Loucy (cell line): ENCODE data around the gene IPPK.
"Not testable (repeated sequence)": the region's sequence is repeated elsewhere in the genome, so short reads cannot be mapped to it uniquely, and the experiment has no call there.

Experiments used
- EZH2phosphoT487 ChIP-seq: fragments of 200-600 bp; IDR thresholded peaks from 2 replicates; pipeline ENCODE4 v1.6.1; 2018; ENCODE audit warnings: antibody characterized with exemption, mild to moderate bottlenecking, moderate library complexity, borderline replicate concordance
- TF ChIP-seq, protein P1 (sequence below): fragments of 200-600 bp; sonication (generic); conservative IDR thresholded peaks from 2 replicates; pipeline ENCODE4 v1.5.1; 2014; ENCODE audit warnings: mild to moderate bottlenecking, antibody characterized with exemption, low read length

DNA sequence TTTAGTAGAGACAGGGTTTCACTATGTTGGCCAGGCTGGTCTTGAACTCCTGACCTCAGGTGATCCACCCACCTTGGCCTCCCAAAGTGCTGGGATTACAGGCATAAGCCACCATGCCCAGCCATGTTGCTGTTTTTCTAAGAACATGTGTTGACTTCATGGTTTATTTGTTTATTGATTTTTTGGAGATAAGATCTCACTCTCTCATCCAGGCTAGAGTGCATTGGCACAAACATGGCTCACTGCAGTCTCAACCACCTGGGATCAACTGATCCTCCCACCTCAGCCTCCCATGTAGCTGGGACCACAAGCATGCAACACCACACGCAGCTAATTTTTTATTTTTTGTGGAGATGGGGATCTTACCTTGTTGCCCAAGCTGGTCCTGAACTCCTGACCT is 74.9 kb downstream of the IPPK start:
- TF ChIP-seq, protein P1, sequence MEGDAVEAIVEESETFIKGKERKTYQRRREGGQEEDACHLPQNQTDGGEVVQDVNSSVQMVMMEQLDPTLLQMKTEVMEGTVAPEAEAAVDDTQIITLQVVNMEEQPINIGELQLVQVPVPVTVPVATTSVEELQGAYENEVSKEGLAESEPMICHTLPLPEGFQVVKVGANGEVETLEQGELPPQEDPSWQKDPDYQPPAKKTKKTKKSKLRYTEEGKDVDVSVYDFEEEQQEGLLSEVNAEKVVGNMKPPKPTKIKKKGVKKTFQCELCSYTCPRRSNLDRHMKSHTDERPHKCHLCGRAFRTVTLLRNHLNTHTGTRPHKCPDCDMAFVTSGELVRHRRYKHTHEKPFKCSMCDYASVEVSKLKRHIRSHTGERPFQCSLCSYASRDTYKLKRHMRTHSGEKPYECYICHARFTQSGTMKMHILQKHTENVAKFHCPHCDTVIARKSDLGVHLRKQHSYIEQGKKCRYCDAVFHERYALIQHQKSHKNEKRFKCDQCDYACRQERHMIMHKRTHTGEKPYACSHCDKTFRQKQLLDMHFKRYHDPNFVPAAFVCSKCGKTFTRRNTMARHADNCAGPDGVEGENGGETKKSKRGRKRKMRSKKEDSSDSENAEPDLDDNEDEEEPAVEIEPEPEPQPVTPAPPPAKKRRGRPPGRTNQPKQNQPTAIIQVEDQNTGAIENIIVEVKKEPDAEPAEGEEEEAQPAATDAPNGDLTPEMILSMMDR = not testable (repeated sequence)
- TF ChIP-seq EZH2phosphoT487 = not testable (repeated sequence)
